HFFc6 (cell line): Measurements from ENCODE around the gene CTBP1. TPM values are rescaled to one million over a fixed set of nuclear protein-coding genes. Genes with fewer than 3 reads are reported as not detected.
"Not testable (repeated sequence)": the region's sequence is repeated elsewhere in the genome, so short reads cannot be mapped to it uniquely, and the experiment has no call there.

Experiments
- DNase-seq: peaks from one replicate; pipeline ENCODE4 v3.0.0-alpha.2; 2018
- H3K27ac Mint-ChIP-seq: 2 replicates; pipeline ENCODE4 v1.8.0; 2020; ENCODE audit warnings: mild to moderate bottlenecking, mixed read lengths
- H3K27me3 Mint-ChIP-seq: 2 replicates; pipeline ENCODE4 v1.8.0; 2021; ENCODE audit warnings: mild to moderate bottlenecking, moderate library complexity, mixed read lengths; ENCODE audit not compliant: insufficient read depth
- H3K36me3 Mint-ChIP-seq: 2 replicates; pipeline ENCODE4 v1.8.0; 2021; ENCODE audit warnings: low read depth, mixed read lengths
- H3K4me1 Mint-ChIP-seq: 2 replicates; pipeline ENCODE4 v1.8.0; 2020; ENCODE audit warnings: low read depth, mixed read lengths
- H3K4me3 Mint-ChIP-seq: 2 replicates; pipeline ENCODE4 v1.8.0; 2020; ENCODE audit warnings: mild to moderate bottlenecking, moderate library complexity, mixed read lengths
- H3K9me3 Mint-ChIP-seq: 2 replicates; pipeline ENCODE4 v1.8.0; 2020; ENCODE audit warnings: mild to moderate bottlenecking, mixed read lengths
- total RNA-seq, 6 experiments: library from RNA; stranded (reverse); fragmentation: NEBNext Ultra II Directional; extraction: Animal tissue kit (Norgen Biotek cat#: 25700); gene quantifications; 2 replicates in 1 of 6; 3 replicates in 5 of 6; pipeline ENCODE4 v1.2.3, GENCODE V29; 2021
- TF ChIP-seq, protein P1 (sequence below): fragments of 200-600 bp; sonication (generic); IDR thresholded peaks from 2 replicates; pipeline ENCODE4 v1.5.0; 2021; ENCODE audit warnings: antibody characterized with exemption, mild to moderate bottlenecking

Gene CTBP1
- total RNA-seq, 6 experiments from 2014 or later: 109 to 126 (median 114) TPM

DNA sequence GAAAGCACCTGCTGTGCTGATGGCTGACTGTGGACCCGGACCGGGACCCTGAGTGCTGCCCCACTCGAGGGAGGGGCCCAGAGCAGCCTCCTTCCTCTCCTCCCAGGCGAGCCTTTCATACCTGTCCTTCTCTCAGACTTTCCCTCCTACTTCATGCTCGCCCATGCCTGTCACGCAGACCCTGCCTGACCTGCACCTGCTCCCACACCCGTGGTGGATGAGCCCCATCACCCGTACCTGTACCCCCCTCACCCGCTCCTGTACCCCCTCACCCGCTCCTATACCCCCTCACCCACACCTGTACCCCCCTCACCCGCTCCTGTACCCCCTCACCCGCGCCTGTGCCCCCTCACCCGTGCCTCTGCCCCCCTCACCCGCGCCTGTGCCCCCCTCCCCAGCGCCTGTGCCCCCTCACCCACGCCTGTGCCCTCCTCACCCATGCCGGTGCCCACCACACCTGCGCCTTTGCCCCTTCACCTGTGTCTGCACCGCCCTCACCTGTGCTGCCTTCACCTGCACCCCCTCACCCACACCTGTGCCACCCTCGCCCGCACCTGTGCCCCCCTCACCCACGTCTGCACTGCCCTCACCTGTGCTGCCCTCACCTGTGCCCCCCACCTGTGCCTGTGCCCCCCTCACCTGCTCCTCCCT, 46.6 kb upstream of the CTBP1 start:
- TF ChIP-seq, protein P1, sequence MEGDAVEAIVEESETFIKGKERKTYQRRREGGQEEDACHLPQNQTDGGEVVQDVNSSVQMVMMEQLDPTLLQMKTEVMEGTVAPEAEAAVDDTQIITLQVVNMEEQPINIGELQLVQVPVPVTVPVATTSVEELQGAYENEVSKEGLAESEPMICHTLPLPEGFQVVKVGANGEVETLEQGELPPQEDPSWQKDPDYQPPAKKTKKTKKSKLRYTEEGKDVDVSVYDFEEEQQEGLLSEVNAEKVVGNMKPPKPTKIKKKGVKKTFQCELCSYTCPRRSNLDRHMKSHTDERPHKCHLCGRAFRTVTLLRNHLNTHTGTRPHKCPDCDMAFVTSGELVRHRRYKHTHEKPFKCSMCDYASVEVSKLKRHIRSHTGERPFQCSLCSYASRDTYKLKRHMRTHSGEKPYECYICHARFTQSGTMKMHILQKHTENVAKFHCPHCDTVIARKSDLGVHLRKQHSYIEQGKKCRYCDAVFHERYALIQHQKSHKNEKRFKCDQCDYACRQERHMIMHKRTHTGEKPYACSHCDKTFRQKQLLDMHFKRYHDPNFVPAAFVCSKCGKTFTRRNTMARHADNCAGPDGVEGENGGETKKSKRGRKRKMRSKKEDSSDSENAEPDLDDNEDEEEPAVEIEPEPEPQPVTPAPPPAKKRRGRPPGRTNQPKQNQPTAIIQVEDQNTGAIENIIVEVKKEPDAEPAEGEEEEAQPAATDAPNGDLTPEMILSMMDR: no peak
- Mint-ChIP-seq H3K36me3 (peaks cover 13% of the 10 kb centered on the region), H3K27ac (no peak overlapping the region), H3K9me3 (no peaks in the 10 kb centered on the region), H3K4me1 (peaks cover 35% of the 10 kb centered on the region), H3K4me3 (no peak overlapping the region), H3K27me3 (peaks cover 3% of the 10 kb centered on the region; the same call in 1 of the 2 replicates)
- DNase-seq: no peak

DNA sequence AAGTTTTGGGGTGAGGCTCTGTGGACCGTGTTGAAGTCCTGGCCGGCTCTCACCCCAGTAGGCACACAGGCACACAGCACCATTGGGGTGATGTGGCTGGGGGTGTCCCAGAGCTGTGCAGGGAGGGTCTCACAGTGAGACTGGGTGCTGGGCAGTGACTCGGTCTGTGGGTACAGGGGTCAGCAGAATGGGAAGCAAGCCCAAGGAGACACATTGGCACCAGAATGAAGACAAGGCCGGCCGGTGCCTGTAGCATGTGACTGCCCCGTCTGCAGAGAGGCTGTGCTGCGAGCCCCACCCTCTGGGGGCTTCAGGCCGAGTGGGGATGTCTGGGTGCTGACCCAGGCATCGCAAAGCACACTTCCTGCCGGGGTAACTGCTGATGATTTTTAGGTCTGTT, 46.0 kb upstream of the CTBP1 start:
- Mint-ChIP-seq H3K9me3 (no peaks in the 10 kb centered on the region), H3K4me3 (no peak overlapping the region), H3K4me1 (peaks cover 35% of the 10 kb centered on the region), H3K36me3 (peaks cover 10% of the 10 kb centered on the region), H3K27me3 (peaks cover 5% of the 10 kb centered on the region; the same call in 1 of the 2 replicates), H3K27ac (no peak overlapping the region)
- TF ChIP-seq, protein P1: no peak
- DNase-seq: no peak

DNA sequence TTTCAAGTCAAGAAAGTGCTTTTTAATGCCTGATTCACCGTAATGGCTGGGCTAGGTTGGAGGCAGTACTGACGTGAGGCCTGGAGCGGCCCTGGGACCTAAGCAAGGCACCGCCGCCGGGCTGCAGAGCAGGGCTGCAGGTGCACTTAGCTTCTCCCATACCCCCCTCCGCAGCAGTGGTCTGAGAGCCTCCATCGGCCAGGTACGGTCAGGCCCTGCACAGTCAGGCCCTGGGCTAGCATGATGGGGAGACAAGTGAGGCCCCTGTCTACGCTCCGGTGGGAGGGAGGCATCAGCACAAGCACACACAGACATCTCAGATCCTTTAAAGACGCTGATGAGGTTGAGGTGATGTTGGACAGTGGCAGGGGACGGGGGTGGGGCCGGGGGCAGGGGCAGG, 45.5 kb upstream of the CTBP1 start:
- peaks cover 5% of the 10 kb centered on the region for H3K36me3 Mint-ChIP-seq
- H3K4me3 Mint-ChIP-seq: no peak overlapping the region

DNA sequence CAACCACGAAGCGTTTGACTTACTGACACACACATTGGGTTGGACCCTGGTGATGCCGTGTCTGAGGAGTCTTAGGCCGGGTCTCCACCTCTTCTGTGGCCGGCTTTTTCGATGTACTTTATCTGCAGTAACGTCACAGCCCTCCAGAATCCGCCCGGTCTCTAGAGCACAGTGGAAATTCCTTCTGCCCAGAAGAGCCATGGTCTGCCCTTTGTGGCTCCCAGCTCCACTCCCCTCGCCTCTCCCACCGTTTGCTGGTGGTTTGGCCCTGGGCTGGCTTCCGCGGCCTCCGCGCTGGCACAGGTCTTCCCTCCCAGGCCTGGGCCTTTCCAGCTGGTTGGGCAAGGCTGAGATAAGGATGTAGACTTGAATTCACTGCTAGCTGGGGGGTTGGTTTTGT, 45.1 kb upstream of the CTBP1 start:
- H3K36me3 Mint-ChIP-seq: peaks cover under 1% of the 10 kb centered on the region; the same call in 1 of the 2 replicates
- H3K9me3 Mint-ChIP-seq: no peaks in the 10 kb centered on the region
- TF ChIP-seq, protein P1: no peak
- no peak overlapping the region for H3K4me3 Mint-ChIP-seq
- peaks cover 37% of the 10 kb centered on the region for H3K4me1 Mint-ChIP-seq
- no peak for DNase-seq
- H3K27me3 Mint-ChIP-seq: peaks cover 5% of the 10 kb centered on the region; the same call in 1 of the 2 replicates
- no peak overlapping the region for H3K27ac Mint-ChIP-seq

More for the DNA sequence above, 45.5 kb upstream of the CTBP1 start:
- H3K9me3 Mint-ChIP-seq: no peaks in the 10 kb centered on the region
- H3K4me1 Mint-ChIP-seq: peaks cover 35% of the 10 kb centered on the region
- H3K27me3 Mint-ChIP-seq: peaks cover 5% of the 10 kb centered on the region; the same call in 1 of the 2 replicates
- DNase-seq: no peak
- TF ChIP-seq, protein P1: no peak
- no peak overlapping the region for H3K27ac Mint-ChIP-seq

DNA sequence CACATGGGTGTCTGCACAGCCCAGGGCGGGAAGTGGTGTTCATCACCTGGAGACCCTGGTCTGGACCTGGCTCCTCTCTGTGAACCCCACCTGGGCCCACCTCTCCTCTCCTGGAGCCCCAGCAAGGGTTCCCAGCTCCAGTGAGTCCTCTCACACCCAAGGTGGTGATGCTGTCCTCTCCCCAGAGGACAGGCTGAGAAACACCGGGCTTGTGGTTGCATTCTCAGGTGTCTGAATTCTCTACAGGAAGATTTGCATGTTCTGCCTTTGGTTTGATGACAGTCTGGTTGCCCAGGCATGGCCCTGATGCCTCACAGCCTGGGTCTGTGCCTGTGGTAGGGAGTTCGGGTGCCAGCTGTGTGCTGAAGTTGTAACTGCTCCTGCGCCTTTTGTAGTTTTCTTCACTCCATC, 44.6 kb upstream of the CTBP1 start:
- TF ChIP-seq, protein P1: no peak
- H3K27me3 Mint-ChIP-seq: peaks cover 5% of the 10 kb centered on the region; the same call in 1 of the 2 replicates
- no peak overlapping the region for H3K27ac Mint-ChIP-seq
- H3K4me3 Mint-ChIP-seq: no peak overlapping the region
- no peak for DNase-seq
- no peaks in the 10 kb centered on the region for H3K36me3 Mint-ChIP-seq
- no peaks in the 10 kb centered on the region for H3K9me3 Mint-ChIP-seq
- peaks cover 42% of the 10 kb centered on the region for H3K4me1 Mint-ChIP-seq

DNA sequence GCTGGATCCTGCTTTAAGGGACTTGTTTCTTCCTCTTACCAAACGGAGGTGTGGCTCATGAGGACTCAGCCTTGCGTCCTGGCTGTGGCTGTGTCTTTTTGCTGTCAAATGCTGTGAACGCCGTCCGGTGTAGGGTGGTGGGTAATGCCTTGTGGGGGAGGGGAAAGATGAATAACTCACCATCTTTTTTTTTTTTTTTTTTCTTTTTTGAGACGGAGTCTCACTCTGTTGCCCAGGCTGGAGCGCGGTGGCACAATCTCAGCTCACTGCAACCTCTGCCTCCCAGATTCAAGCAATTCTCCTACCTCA, 43.7 kb upstream of the CTBP1 start:
- not testable (repeated sequence) for H3K27ac Mint-ChIP-seq, DNase-seq, H3K4me3 Mint-ChIP-seq, H3K27me3 Mint-ChIP-seq, H3K9me3 Mint-ChIP-seq, H3K36me3 Mint-ChIP-seq
- H3K4me1 Mint-ChIP-seq: peaks cover 45% of the 10 kb centered on the region
